K562 (cell line): ENCODE data around the gene HARS2. TPM values are rescaled to one million over a fixed set of nuclear protein-coding genes. Genes with fewer than 3 reads are reported as not detected.

Experiments
- BDP1 ChIP-seq: IDR thresholded peaks from 3 replicates; pipeline ENCODE4 v1.6.1; 2011; ENCODE audit not compliant: insufficient read length, insufficient read depth
- CBX8 ChIP-seq: fragments of 200-600 bp; sonication (generic); IDR thresholded peaks from 2 replicates; pipeline ENCODE4 v1.6.1; 2012; ENCODE audit warnings: borderline replicate concordance, mixed run types, low read depth, mild to moderate bottlenecking, moderate library complexity, mixed read lengths, low read length, control low read depth, inconsistent platforms; ENCODE audit not compliant: poor library complexity, severe bottlenecking; ENCODE audit errors: extremely low read depth
- CHD1 ChIP-seq: fragments of 200-600 bp; sonication (generic); IDR thresholded peaks from one replicate; pipeline ENCODE4 v1.6.1; 2012; ENCODE audit warnings: mild to moderate bottlenecking, moderate library complexity, low read length, inconsistent platforms
- FOXJ2 ChIP-seq: fragments of 200-800 bp; sonication (Bioruptor generic); IDR thresholded peaks from 2 replicates; pipeline ENCODE4 v1.6.1; 2016; ENCODE audit warnings: missing genetic modification characterization, missing compliant biosample characterization
- RBM17 ChIP-seq: fragments of 200-400 bp; formaldehyde crosslinking; IDR thresholded peaks from 2 replicates; pipeline ENCODE4 v1.6.1; 2017; ENCODE audit warnings: low read depth, mild to moderate bottlenecking, low read length, borderline replicate concordance
- U2AF1 ChIP-seq: fragments of 200-400 bp; formaldehyde crosslinking; optimal IDR thresholded peaks from 2 replicates; pipeline ENCODE3; 2017; ENCODE audit warnings: mild to moderate bottlenecking, low read depth, low read length, moderate library complexity
- ZNF57 ChIP-seq: fragments of 450-650 bp; formaldehyde crosslinking; IDR thresholded peaks from 2 replicates; pipeline ENCODE4 v1.4.0; 2020; ENCODE audit warnings: mild to moderate bottlenecking, moderate library complexity
- polyA plus RNA-seq, 8 experiments: library from polyadenylated mRNA; depleted of rRNA in 4 of 8; stranded (reverse) in 5 of 8; unstranded in 3 of 8; fragments of >200 nt; fragmentation: Nextera tagmentation in 2 of 8; fragmentation: Illumina TruSeq in 1 of 8; extraction: Ambion mirVana in 2 of 8; extraction: Trizol in 1 of 8; gene quantifications; 2 replicates each; pipeline versions ENCODE4 v1.2.1 to v1.2.3, GENCODE V29; 2011 to 2014; ENCODE audit warnings: inconsistent platforms in 1 of 8, missing spikeins in 1 of 8
- total RNA-seq, 7 experiments: library from RNA; depleted of rRNA in 6 of 7; stranded (reverse); fragments of >200 nt in 6 of 7; fragmentation: Illumina TruSeq in 2 of 7; extraction: Trizol in 2 of 7; gene quantifications; 2 replicates each; pipeline versions ENCODE4 v1.2.1 to v1.2.3, GENCODE V29; 2011 to 2021; ENCODE audit warnings: low replicate concordance in 1 of 7
- TF ChIP-seq, protein P1 (sequence below): sonication (generic); formaldehyde crosslinking; IDR thresholded peaks from 2 replicates; pipeline ENCODE4 v1.8.0; 2022; ENCODE audit warnings: mild to moderate bottlenecking, missing genetic modification reagents
- TF ChIP-seq, protein P2 (sequence below): fragments of 250-450 bp; sonication (Bioruptor Pico); IDR thresholded peaks from 2 replicates; pipeline ENCODE4 v1.4.0; 2020; ENCODE audit warnings: mild to moderate bottlenecking, moderate library complexity, borderline replicate concordance
- TF ChIP-seq, protein P3 (sequence below): fragments of 250-450 bp; sonication (Bioruptor Pico); IDR thresholded peaks from 2 replicates; pipeline ENCODE4 v1.9.0; 2021; ENCODE audit warnings: mild to moderate bottlenecking, inconsistent platforms
- TF ChIP-seq, protein P4 (sequence below): fragments of 450-650 bp; IDR thresholded peaks from 2 replicates; pipeline ENCODE4 v1.6.1; 2018; ENCODE audit not compliant: partially characterized antibody

Gene HARS2
- total and polyA plus RNA-seq, 9 of the 15 experiments (the other 6 are each of a cell fraction or from before 2014, with no cell fraction given): 8.5 to 41.6 (median 27.1) TPM

DNA sequence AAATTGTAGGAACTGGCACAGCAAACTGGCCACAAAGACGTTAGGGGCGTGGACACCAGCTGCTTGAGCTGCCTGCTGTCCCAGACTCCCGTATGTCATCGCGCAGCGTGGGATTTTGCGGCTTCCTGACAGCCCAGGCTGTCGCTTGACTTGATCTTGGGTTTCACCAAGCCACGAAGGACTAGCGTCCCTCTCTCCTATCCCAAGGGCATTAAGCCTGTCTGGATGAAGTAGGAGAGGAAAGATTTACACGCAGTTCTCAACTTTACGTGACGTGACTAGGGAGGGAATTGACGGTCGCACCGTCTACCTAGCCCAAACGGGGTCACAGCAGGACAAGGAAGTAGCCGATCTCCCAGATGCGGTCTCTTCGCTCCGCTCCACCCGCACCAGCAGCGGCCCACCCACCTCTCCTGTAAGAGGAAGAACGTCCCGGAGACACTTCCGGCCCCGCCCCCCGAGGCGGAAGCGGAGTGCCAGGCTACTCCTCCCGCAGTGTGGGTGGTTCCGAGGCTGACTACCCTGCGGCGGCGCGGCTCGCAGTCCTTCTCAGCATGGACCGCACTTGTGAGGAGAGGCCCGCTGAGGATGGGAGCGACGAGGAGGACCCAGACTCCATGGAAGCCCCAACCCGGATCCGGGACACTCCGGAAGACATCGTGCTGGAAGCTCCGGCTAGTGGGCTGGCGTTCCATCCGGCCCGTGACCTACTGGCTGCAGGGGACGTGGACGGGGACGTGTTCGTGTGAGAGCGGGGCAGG lies 26.7 kb upstream of the HARS2 start, which contains the start of gene WDR55 (continued):
- TF ChIP-seq, protein P1, sequence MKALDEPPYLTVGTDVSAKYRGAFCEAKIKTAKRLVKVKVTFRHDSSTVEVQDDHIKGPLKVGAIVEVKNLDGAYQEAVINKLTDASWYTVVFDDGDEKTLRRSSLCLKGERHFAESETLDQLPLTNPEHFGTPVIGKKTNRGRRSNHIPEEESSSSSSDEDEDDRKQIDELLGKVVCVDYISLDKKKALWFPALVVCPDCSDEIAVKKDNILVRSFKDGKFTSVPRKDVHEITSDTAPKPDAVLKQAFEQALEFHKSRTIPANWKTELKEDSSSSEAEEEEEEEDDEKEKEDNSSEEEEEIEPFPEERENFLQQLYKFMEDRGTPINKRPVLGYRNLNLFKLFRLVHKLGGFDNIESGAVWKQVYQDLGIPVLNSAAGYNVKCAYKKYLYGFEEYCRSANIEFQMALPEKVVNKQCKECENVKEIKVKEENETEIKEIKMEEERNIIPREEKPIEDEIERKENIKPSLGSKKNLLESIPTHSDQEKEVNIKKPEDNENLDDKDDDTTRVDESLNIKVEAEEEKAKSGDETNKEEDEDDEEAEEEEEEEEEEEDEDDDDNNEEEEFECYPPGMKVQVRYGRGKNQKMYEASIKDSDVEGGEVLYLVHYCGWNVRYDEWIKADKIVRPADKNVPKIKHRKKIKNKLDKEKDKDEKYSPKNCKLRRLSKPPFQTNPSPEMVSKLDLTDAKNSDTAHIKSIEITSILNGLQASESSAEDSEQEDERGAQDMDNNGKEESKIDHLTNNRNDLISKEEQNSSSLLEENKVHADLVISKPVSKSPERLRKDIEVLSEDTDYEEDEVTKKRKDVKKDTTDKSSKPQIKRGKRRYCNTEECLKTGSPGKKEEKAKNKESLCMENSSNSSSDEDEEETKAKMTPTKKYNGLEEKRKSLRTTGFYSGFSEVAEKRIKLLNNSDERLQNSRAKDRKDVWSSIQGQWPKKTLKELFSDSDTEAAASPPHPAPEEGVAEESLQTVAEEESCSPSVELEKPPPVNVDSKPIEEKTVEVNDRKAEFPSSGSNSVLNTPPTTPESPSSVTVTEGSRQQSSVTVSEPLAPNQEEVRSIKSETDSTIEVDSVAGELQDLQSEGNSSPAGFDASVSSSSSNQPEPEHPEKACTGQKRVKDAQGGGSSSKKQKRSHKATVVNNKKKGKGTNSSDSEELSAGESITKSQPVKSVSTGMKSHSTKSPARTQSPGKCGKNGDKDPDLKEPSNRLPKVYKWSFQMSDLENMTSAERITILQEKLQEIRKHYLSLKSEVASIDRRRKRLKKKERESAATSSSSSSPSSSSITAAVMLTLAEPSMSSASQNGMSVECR: peak; percentile 97
- TF ChIP-seq, protein P2, sequence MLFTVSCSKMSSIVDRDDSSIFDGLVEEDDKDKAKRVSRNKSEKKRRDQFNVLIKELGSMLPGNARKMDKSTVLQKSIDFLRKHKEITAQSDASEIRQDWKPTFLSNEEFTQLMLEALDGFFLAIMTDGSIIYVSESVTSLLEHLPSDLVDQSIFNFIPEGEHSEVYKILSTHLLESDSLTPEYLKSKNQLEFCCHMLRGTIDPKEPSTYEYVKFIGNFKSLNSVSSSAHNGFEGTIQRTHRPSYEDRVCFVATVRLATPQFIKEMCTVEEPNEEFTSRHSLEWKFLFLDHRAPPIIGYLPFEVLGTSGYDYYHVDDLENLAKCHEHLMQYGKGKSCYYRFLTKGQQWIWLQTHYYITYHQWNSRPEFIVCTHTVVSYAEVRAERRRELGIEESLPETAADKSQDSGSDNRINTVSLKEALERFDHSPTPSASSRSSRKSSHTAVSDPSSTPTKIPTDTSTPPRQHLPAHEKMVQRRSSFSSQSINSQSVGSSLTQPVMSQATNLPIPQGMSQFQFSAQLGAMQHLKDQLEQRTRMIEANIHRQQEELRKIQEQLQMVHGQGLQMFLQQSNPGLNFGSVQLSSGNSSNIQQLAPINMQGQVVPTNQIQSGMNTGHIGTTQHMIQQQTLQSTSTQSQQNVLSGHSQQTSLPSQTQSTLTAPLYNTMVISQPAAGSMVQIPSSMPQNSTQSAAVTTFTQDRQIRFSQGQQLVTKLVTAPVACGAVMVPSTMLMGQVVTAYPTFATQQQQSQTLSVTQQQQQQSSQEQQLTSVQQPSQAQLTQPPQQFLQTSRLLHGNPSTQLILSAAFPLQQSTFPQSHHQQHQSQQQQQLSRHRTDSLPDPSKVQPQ (CRISPR knock-in tag): no peak
- TF ChIP-seq FOXJ2 (tag) (no peak), CBX8 (no peak), U2AF1 (no peak), RBM17 (no peak), ZNF57 (peak; percentile 48; the same call in 1 of the 2 replicates), CHD1 (peak; percentile 54), BDP1 (no peak)
- TF ChIP-seq, protein P3, sequence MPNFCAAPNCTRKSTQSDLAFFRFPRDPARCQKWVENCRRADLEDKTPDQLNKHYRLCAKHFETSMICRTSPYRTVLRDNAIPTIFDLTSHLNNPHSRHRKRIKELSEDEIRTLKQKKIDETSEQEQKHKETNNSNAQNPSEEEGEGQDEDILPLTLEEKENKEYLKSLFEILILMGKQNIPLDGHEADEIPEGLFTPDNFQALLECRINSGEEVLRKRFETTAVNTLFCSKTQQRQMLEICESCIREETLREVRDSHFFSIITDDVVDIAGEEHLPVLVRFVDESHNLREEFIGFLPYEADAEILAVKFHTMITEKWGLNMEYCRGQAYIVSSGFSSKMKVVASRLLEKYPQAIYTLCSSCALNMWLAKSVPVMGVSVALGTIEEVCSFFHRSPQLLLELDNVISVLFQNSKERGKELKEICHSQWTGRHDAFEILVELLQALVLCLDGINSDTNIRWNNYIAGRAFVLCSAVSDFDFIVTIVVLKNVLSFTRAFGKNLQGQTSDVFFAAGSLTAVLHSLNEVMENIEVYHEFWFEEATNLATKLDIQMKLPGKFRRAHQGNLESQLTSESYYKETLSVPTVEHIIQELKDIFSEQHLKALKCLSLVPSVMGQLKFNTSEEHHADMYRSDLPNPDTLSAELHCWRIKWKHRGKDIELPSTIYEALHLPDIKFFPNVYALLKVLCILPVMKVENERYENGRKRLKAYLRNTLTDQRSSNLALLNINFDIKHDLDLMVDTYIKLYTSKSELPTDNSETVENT (CRISPR knock-in tag): peak; percentile 61
- TF ChIP-seq, protein P4, sequence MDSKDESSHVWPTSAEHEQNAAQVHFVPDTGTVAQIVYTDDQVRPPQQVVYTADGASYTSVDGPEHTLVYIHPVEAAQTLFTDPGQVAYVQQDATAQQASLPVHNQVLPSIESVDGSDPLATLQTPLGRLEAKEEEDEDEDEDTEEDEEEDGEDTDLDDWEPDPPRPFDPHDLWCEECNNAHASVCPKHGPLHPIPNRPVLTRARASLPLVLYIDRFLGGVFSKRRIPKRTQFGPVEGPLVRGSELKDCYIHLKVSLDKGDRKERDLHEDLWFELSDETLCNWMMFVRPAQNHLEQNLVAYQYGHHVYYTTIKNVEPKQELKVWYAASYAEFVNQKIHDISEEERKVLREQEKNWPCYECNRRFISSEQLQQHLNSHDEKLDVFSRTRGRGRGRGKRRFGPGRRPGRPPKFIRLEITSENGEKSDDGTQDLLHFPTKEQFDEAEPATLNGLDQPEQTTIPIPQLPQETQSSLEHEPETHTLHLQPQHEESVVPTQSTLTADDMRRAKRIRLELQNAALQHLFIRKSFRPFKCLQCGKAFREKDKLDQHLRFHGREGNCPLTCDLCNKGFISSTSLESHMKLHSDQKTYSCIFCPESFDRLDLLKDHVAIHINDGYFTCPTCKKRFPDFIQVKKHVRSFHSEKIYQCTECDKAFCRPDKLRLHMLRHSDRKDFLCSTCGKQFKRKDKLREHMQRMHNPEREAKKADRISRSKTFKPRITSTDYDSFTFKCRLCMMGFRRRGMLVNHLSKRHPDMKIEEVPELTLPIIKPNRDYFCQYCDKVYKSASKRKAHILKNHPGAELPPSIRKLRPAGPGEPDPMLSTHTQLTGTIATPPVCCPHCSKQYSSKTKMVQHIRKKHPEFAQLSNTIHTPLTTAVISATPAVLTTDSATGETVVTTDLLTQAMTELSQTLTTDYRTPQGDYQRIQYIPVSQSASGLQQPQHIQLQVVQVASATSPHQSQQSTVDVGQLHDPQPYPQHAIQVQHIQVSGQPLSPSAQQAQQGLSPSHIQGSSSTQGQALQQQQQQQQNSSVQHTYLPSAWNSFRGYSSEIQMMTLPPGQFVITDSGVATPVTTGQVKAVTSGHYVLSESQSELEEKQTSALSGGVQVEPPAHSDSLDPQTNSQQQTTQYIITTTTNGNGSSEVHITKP: peak; percentile 71
